ACHN (cell line): ENCODE results near the gene ACAT2.
"Not testable (repeated sequence)": the region's sequence is repeated elsewhere in the genome, so short reads cannot be mapped to it uniquely, and the experiment has no call there.

Source experiments
- DNase-seq: peaks from one replicate; pipeline ENCODE4 v3.0.0-alpha.2; 2015
- in situ Hi-C: cut with HindIII; loops from 2 replicates; pipeline ENCODE4 v1.10.0; 2017; ENCODE audit warnings: low sequenced_read_pairs, low pct_ligation_motif_present, low pct_unique_long_range_greater_than_20kb

The ACAT2 gene

DNA sequence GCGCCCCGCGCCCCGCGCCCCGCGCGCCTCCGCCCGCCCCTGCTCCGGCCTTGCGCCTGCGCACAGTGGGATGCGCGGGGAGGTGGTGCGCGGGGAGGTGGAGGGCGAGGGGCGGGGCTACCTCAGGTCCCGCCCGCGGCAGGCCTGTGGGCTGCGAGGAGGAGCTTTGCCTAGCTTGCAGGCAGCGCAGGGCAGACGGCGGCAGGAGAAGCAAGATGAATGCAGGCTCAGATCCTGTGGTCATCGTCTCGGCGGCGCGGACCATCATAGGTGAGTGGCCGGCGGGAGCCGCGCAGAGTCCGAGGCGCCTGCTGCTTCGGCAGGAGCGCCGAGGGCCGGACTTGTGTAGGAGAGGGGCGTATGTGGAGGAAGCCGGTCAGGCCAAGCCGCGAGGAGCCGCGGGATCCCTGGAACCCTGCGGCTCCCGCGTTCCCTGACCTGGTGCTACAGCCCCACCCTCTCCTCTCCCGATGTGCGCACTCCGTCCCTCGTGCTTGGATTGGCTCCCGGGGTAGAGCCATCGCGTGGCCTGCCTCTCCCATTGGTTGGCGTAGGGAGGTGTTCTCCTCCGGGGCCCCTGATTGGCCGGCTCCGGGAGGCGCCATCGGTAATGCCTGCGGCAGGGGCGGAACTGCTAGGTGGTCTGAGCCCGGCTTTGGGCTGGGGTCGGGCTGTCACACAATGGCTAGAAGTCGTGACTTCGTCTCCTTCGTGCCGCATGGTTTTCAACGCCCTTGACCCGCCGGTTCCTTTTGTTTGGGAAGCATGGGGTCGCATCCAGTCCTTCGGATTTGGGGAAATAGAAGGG lies at the start of gene ACAT2:
ACAT2 (plus strand) TSS at position 173 of the 808 bp plus-strand sequence; CDS start at position 216, 43 bp downstream.
- in situ Hi-C loops, result no loop called here
- peak; percentile 95 for DNase-seq

DNA sequence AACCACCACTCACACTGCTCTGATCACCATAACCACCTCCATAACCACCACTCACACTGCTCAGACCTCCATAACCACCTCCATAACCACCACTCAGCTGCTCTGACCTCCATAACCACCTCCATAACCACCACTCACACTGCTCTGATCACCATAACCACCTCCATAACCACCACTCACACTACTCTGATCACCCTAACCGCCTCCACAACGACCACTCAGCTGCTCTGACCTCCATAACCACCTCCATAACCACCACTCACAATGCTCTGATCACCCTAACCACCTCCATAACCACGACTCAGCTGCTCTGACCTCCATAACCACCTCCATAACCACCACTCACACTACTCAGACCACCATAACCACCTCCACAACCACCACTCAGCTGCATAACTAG lies 49.5 kb upstream of the ACAT2 start:
- in situ Hi-C loops, DNase-seq: not testable (repeated sequence)

DNA sequence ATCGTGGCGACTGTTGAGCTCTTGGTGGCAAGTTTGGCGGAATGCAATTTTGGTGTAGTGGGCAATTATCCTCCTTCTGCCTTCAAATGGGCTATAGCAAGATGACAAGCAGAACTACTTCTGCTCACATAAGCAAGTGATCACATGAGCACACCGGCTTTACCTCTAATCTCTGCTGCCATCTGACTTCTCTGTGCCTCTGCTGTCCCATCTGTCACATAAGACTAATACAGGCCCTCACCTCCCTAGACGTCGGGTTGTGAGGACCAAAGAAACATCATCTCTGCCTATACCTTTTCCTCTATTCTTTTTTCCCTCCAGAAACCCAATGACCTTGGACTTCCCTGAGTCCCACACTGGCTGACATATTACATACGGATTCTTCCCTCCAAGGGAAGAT lies 47.9 kb upstream of the ACAT2 start:
- DNase-seq, result no peak
- in situ Hi-C loops, result no loop called here

DNA sequence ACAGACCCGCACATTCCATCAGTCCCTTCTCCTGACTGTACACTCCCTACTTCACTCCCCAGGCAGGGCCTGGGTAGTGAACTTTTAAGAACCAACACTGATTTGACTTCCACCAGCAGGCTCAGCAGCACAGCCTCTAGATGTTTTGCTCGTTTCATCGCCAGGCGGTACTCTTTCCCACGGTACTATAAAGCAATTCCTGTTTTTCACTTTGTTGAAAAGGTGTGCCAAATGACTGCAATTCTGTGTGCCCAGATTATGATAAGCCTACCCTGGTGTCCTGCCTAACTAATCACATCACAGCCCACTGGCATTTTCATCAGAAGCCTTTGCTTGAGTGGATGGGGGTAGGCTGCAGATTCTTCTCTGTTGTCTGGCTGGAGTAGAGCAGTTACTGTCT lies 47.4 kb upstream of the ACAT2 start:
- in situ Hi-C loops, result no loop called here

DNA sequence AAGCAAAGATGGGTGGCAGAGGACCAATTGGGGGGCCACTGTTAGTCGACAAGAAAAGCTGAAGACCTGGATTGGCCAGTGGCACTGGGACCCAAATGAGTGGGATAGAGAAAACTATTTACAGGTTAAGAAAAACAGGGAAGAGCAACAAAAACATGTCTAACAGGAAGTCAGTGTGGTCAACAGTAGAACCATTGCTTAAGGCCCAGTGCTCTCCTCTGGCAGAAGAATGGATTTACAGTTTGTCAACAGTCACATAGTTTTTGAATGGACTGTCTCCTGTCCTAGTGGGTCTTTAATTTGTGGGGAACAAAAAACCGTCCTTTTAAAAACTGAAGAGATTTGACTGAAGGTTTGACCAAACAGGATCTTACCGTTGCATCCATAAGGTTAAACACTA lies 46.7 kb upstream of the ACAT2 start:
- DNase-seq, result no peak
- in situ Hi-C loops, result no loop called here

More for the DNA sequence above, 47.4 kb upstream of the ACAT2 start:
- no peak for DNase-seq

DNA sequence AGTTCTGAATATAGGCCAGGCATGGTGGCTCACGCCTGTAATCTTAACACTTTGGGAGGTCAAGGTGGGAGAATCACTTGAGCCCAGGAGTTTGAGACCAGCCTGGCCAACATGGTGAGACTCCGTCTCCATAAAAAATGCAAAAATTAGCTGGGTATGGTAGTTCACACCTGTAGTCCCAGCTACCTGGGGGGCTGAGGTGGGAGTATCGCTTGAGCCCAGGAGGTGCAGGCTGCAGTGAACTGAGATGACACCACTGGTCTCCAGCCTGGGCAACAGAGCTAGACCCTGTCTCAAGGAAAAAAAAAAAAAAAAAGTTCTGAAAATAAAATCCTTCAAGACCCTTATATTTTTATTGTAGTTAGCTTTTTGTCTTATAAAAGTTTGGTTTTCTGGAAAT lies 46.2 kb upstream of the ACAT2 start:
- in situ Hi-C loops, result no loop called here
- no peak for DNase-seq

DNA sequence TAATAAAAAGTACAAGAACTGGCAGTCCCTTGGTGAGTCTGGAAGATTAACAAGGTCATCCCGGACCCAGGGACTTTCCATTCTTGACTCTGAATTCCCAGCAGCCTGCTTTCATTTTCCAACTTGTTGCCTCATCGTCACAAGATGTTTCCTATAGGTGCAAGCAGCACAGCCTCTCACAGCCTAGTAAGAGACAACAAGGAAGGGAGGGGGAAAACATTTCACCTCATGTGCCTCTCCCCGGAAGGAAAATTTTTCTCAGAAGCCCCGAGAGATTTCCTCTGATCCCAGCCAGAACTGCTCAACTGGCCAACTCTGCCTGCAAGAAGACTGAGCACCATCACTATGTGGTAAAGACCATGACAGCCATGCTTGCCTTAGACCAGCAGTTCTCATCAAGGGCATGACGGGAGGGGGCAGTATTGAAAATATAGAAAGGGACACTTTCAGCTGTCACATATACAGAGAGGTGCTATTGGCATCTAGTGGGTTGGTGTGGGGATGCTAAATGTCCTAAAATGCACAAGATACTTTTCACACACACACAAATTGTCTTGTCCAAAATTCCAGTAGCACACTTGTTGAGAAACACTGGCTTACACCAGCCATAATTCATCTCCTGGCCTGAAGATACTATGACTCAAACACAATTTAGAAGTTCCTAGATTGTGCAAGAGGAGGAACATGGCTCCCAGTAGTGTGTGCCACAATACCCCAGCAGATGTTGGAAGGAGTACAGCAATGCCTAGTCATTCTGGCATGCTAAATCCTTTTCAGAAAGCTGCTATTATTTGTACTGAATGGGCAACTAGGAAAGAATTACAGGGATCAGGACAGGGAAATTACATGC lies 45.4 kb upstream of the ACAT2 start:
- peak; percentile 22 for DNase-seq
- in situ Hi-C loops, result no loop called here

DNA sequence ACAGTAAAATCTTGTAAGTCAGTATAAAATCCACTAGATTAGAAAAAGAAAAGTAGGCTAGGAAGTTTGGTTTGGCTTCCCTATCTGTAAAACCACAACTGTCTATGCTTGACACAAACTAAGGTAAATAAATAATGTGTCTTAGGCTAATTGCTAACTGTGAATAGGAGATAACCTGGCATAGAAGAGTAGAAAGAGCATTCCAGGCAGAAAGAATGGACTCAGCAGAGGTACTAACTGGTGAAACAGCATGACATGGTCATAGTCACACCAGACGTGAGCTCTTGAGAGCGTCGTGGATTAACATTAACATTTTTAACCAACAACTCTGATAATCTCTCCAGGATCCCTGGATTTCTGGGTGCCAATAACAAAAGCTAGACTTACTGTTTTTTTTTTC lies 43.2 kb upstream of the ACAT2 start:
- in situ Hi-C loops, result no loop called here
- DNase-seq, result no peak

DNA sequence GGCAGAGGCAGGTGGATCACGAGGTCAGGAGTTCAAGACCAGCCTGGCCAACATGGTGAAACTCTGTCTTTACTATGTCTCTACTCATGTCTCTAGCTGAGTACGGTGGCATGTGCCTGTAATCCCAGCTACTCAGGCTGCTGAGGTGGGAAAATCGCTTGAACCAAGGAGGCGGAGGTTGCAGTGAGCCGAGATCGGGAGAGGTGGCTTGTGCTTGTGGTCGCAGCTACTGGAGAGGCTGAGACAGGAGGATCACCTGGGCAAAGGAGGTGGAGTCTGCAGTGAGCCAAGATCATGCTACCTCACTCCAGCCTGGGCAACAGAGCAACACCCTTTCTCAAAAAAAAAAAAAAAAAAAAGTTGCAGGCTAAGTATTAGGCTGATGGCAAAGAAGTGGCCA lies 42.6 kb upstream of the ACAT2 start:
- in situ Hi-C loops, result no loop called here

DNA sequence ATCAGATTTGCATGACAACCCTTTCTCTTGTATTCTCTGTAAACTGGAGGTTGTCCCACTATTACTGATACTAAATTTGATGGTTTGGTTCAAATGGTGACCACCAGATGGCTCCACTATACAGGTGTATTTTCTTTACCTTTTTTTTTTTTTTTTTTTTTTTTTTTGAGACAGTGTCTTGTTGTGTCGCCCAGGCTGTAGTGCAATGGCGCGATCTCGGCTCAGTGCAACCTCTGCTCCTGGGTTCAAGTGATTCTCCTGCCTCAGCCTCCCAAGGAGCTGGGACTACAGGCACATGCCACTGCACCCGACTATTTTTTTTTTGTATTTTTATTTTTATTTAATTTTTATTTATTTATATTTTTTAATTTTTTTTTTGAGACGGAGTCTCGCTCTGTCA lies 41.1 kb upstream of the ACAT2 start:
- in situ Hi-C loops, result no loop called here
- DNase-seq, result peak; percentile 31

More for the DNA sequence above, 42.6 kb upstream of the ACAT2 start:
- no peak for DNase-seq

DNA sequence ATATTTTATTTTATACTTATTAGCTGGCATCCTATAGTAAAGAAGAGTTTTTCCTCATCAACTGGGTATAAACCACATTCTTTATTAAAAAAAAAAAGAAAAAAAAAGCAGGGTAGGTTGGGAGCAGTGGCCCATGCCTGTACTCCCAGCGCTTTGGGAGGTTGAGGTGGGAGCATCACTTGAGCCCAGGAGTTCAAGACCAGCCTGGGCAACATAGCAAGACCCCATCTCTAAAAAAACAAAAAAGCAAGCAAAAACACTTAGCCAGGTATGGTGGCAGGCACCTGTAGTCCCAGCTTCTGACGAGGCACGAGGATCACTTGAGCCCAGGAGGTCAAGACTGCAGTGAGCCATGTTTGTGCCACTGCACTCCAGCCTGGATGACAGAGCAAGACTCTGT lies 39.9 kb upstream of the ACAT2 start:
- in situ Hi-C loops, DNase-seq: not testable (repeated sequence)

DNA sequence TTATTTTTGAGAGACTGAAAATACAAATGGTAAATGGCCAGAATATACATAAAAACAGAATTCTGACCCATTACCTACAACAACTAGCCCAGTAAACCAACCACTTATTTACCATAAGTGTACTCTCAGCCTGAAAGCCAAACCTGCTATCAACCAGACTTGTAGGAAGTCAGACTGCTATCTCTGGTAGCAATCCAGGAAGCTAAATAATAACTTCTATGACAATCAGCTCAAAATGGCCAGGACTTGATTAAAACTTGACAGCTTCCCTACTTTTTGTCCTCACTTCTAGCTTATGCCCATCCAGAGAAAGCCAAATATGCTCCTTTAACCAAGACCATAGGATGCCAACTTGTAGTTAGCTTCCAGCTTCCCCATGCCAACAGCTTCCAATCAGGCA lies 39.2 kb upstream of the ACAT2 start:
- in situ Hi-C loops, result no loop called here
- DNase-seq, result no peak

DNA sequence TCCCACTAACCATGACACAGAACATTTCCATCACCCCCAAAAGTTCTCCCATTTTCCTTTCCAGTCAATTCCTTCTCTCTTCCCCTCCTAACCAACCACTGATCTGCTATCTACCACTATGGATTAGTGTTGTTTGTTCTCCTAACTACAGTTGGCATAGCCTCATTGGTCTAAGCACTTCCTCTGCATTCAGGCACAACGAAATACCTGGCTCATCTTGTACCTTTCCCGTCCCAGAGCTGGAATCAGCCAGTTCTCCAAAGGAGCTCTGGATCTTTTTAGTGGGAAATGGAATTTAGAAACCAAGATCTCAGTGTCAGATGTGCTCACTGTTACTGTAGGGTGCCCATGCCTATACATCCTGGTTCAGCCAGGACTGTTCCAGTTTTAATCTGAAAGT lies 38.6 kb upstream of the ACAT2 start:
- in situ Hi-C loops, result no loop called here

DNA sequence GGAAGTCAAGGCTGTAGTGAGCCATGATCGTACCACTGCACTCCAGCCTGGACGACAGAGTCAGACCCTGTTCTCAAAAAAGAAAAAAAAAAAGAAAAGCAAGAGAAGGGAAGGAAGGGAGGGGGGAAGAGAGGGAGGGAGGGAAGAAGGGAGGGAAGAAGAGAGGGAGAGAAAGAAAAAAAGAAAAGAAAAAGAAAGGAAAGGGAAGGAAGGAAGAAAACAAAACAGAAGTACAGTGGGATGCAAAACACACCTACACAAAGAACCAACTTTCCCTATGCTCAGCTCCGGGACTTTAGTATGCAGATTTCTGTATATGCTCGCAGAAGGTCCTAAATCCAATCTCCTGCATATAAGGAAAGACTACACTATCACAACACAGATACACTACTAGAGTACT lies 37.1 kb upstream of the ACAT2 start:
- no peak for DNase-seq
- in situ Hi-C loops, result no loop called here

More for the DNA sequence above, 38.6 kb upstream of the ACAT2 start:
- DNase-seq, result no peak

DNA sequence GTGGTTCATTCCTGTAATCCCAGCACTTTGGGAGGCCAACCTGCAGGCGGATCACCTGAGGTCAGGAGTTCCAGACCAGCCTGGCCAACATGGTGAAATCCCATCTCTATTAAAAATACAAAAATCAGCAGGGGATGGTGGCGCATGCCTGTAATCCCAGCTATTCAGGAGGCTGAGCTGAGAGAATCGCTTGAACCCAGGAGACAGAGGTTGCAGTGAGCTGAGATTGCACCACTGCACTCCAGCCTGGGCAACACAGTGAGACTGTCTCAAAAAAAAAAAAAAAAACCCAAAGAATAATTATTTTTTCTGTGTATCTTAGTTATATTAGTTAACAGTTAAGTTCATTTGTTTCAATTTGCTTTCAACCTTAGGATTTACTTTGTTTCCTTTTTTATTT lies 36.6 kb upstream of the ACAT2 start:
- in situ Hi-C loops, DNase-seq: not testable (repeated sequence)

DNA sequence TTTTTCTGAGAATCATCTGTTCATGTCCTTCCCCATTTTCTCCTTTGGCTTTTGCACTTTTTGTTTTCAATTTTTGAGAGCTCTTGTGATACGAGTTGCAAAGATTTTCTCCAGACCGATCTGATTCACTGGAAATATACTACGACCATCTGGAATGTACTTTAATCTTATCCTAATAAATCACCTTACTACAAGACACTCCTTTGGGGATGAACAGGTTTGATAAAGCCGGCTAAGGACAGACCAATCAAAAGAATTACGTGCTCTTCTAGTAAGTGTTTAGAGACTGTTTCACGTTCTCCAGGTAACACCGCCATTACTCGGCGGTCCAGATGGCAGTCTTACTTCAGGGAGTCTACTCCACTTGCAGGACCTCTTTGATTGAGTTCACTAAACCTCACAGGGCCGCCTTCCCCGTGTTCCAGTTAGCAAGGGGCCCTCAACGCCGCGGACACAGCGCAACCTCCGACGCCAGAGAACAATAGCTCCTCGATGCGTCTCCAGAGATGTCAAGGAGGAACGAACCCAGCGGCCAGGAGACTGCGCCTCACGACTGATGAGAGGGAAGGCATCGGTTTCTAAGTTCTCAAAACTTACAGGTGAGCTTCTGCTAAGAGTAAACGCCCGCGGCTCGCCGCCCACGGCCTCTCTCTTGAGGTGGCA lies 35.5 kb upstream of the ACAT2 start:
- in situ Hi-C loops, result no loop called here
- DNase-seq, result no peak

DNA sequence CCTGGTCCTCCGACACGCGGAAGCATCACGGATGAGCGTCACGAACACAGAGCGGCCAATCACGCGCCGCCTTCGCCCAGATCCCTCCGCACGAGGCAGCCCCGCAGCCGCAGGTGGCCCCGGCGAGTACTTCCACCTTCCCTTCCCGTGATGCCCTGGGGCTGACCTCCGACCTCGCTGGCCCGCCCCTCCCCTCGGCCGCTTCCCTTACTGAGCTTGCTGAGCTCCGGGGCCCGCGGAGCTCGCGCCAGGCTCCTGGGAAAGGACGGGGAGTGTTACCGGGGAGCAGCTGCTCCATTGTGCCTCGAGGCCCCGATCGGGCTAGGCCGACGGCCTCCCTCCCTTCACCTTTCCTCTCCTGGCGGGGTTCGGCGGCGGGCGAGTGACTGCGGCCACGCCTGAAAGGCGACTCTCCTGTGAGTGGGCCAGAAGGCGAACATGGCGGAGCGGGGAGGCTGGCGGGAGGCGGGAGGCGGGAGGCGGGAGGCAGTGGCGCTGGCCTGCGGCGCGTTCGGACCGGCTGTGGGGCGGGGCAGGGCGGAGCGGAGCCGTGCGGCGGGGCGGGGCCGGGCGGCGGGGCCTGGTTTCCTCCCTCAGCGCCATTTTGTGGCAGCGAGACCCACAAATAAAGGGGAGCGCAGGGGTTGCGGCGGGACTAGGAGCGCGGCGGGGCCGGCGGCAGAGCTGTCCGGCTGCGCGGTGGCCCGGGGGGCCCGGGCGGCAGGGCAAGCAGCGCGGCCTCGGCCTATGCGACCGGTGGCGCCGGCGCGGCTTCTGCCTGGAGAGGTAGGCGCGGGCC lies 34.7 kb upstream of the ACAT2 start, which contains the start of gene WTAP:
WTAP (plus strand) TSS at position 589 of the 799 bp plus-strand sequence. CDS start 8,760 bp downstream, outside the sequence.
- in situ Hi-C loops, result no loop called here
- DNase-seq, result peak; percentile 93

DNA sequence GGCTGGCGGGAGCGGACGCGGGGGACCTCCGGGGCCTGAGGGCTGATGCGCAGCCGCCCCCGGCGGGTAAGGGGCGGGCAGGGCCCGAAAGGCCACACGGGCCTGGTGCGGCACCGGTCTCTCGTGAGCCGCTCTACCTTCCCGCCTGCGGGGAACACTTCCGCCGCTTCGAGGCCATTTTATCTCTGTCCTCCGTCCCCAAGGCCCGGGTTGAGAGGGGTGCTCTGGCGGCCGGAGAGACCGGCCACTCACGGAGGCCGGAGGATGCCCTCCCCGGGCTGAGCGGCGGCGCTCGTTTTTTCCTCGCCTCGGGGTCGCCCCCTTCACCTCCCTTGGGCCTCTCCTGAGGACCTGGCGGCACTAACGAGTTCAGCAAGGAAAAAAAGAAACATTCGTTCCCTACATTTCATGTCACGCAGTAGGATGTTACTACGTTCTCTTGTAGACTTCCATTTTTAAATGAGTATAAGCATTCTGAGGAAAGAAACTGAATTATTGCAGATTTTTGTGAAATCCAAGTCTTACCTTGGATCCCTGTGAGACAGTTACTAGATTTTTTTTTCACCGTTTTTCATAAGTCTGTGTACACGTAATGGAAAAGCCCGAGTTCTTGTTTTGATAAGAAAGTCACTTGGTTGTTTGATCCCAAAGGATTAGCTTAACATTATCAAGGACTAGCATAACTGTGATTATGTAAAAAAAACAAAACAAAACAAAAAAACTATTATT lies 34.0 kb upstream of the ACAT2 start:
- in situ Hi-C loops, result no loop called here
- DNase-seq, result peak; percentile 39
